ENCODE measurements around the gene DMGDH. TPM values are rescaled to one million over a fixed set of nuclear protein-coding genes. Genes with fewer than 3 reads are reported as not detected.

Gene DMGDH
- total RNA-seq, 1 donor from 2014 or later = 3.1 TPM

GRCh38 chr5:79080804-79081203 is 11.3 kb upstream of the DMGDH start:
- H3K9me3 Mint-ChIP-seq (ENCODE audit: low read depth) = no peaks in the 10 kb centered on the region
- H3K27ac Mint-ChIP-seq (ENCODE audit: unreplicated experiment) = no peak overlapping the region
- no peaks in the 10 kb centered on the region for H3K27me3 Mint-ChIP-seq (ENCODE audit: low read depth)
- TF ChIP-seq CTCF (IDR thresholded peaks at IDR 0.05) = no peak
- no peak overlapping the region for H3K4me3 Mint-ChIP-seq (ENCODE audit: unreplicated experiment)
- no peaks in the 10 kb centered on the region for H3K4me1 Mint-ChIP-seq (ENCODE audit: low read depth)
- peaks cover 2% of the 10 kb centered on the region for H3K36me3 Mint-ChIP-seq (ENCODE audit: low read depth)
- no peak for DNase-seq (ENCODE audit: low spot score)

GRCh38 chr5:79077680-79078365 is 8.3 kb upstream of the DMGDH start:
- Mint-ChIP-seq H3K4me1 (ENCODE audit: low read depth) (no peaks in the 10 kb centered on the region), H3K4me3 (ENCODE audit: unreplicated experiment) (no peak overlapping the region), H3K36me3 (ENCODE audit: low read depth) (peaks cover 2% of the 10 kb centered on the region), H3K27ac (ENCODE audit: unreplicated experiment) (no peak overlapping the region), H3K9me3 (ENCODE audit: low read depth) (peaks cover 16% of the 10 kb centered on the region), H3K27me3 (ENCODE audit: low read depth) (no peaks in the 10 kb centered on the region)
- DNase-seq (ENCODE audit: low spot score) = no peak
- no peak for TF ChIP-seq CTCF (IDR thresholded peaks at IDR 0.05)

GRCh38 chr5:79076819-79077218 is 7.3 kb upstream of the DMGDH start:
- Mint-ChIP-seq H3K36me3 (ENCODE audit: low read depth) (peaks cover 4% of the 10 kb centered on the region), H3K27ac (ENCODE audit: unreplicated experiment) (no peak overlapping the region), H3K27me3 (ENCODE audit: low read depth) (no peaks in the 10 kb centered on the region), H3K9me3 (ENCODE audit: low read depth) (peaks cover 18% of the 10 kb centered on the region), H3K4me3 (ENCODE audit: unreplicated experiment) (no peak overlapping the region), H3K4me1 (ENCODE audit: low read depth) (no peaks in the 10 kb centered on the region)
- no peak for DNase-seq (ENCODE audit: low spot score)
- TF ChIP-seq CTCF (IDR thresholded peaks at IDR 0.05) = no peak

GRCh38 chr5:79075646-79076426 is 6.4 kb upstream of the DMGDH start:
- no peak for TF ChIP-seq CTCF (IDR thresholded peaks at IDR 0.05)
- Mint-ChIP-seq H3K27ac (ENCODE audit: unreplicated experiment) (no peak overlapping the region), H3K27me3 (ENCODE audit: low read depth) (no peaks in the 10 kb centered on the region), H3K4me1 (ENCODE audit: low read depth) (no peaks in the 10 kb centered on the region), H3K36me3 (ENCODE audit: low read depth) (peaks cover 4% of the 10 kb centered on the region), H3K9me3 (ENCODE audit: low read depth) (peaks cover 18% of the 10 kb centered on the region), H3K4me3 (ENCODE audit: unreplicated experiment) (no peak overlapping the region)
- no peak for DNase-seq (ENCODE audit: low spot score)

GRCh38 chr5:79074641-79075040 is 5.2 kb upstream of the DMGDH start:
- Mint-ChIP-seq H3K27me3 (ENCODE audit: low read depth) (no peaks in the 10 kb centered on the region), H3K36me3 (ENCODE audit: low read depth) (peaks cover 2% of the 10 kb centered on the region)
- no peak for DNase-seq (ENCODE audit: low spot score)

More at GRCh38 chr5:79074641-79075040, 5.2 kb upstream of the DMGDH start:
- H3K4me1 Mint-ChIP-seq (ENCODE audit: low read depth) = no peaks in the 10 kb centered on the region
- no peak overlapping the region for H3K27ac Mint-ChIP-seq (ENCODE audit: unreplicated experiment)
- TF ChIP-seq CTCF (IDR thresholded peaks at IDR 0.05) = no peak
- H3K4me3 Mint-ChIP-seq (ENCODE audit: unreplicated experiment) = no peak overlapping the region
- peaks cover 18% of the 10 kb centered on the region for H3K9me3 Mint-ChIP-seq (ENCODE audit: low read depth)
